Measurements from ENCODE around the gene ZBTB43.

The ZBTB43 gene

DNA sequence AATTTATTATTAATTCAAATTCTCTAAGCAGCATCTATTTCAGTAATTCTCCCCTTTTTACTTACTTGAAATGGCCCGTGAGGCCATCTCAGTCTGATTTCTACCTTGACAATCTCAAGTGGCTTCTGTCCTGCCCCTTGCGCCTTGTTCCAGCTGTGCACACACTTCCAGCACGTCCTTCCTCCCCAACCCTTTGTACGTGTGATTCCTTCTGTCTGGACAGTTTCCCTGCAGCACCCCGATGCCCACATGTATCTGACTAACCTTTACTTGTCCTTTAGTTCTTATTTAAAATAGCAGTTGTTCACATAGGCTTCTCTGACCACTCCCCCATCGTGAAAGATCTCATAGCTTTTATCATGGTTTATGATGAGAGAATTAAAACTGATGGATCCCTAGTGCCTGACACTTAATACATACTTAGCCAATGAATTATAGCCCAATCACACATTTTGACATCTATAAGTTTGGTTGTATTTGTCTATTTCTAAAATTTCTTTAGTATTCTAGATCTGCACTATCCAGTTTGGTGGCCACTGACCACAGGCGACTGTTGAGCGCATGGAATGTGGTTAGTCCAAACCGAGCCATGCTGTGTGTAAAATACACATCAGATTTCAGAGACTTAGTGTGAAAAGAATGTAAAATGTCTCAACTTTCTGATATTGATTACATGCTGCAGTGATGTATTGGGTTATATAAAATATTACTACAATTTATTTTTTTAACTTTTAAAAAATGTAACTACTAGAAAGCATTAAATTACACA is 69.9 kb downstream of the ZBTB43 start:
- DNase-seq (ENCODE audit: low spot score): no peak
- TF ChIP-seq, protein P1, sequence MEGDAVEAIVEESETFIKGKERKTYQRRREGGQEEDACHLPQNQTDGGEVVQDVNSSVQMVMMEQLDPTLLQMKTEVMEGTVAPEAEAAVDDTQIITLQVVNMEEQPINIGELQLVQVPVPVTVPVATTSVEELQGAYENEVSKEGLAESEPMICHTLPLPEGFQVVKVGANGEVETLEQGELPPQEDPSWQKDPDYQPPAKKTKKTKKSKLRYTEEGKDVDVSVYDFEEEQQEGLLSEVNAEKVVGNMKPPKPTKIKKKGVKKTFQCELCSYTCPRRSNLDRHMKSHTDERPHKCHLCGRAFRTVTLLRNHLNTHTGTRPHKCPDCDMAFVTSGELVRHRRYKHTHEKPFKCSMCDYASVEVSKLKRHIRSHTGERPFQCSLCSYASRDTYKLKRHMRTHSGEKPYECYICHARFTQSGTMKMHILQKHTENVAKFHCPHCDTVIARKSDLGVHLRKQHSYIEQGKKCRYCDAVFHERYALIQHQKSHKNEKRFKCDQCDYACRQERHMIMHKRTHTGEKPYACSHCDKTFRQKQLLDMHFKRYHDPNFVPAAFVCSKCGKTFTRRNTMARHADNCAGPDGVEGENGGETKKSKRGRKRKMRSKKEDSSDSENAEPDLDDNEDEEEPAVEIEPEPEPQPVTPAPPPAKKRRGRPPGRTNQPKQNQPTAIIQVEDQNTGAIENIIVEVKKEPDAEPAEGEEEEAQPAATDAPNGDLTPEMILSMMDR (IDR thresholded peaks at IDR 0.05; ENCODE audit: extremely low read depth, missing control alignments): no peak

- TF ChIP-seq, protein P1 (IDR thresholded peaks at IDR 0.05; ENCODE audit: extremely low read depth, missing control alignments): no peak
Observed at GRCh38 chr9:126875756-126876510, 71.1 kb downstream of the ZBTB43 start.

GRCh38 chr9:126876531-126876930 is 71.7 kb downstream of the ZBTB43 start:
- DNase-seq (ENCODE audit: low spot score): no peak
- TF ChIP-seq, protein P1 (IDR thresholded peaks at IDR 0.05; ENCODE audit: extremely low read depth, missing control alignments): no peak

More at GRCh38 chr9:126875756-126876510, 71.1 kb downstream of the ZBTB43 start:
- no peak for DNase-seq (ENCODE audit: low spot score)

DNA sequence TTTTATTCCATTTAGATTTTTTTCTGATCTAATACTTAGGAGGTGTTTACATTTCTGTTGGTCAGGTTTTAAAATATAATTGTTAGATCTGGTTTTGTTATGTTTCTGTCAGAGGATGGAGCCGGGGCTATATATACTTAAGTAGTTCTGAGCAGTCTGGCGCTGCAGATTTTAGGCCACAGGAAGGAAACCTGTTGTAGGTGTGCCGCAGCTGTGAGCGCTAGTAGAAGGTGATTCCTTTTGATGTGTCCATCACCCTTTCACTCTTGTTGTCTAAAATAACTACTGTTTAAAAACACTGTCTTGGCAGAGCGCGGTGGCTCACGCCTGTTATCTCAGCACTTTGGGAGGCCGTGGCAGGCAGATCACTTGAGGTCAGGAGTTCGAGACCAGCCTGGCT is 72.6 kb downstream of the ZBTB43 start:
- TF ChIP-seq, protein P1 (IDR thresholded peaks at IDR 0.05; ENCODE audit: extremely low read depth, missing control alignments): no peak

DNA sequence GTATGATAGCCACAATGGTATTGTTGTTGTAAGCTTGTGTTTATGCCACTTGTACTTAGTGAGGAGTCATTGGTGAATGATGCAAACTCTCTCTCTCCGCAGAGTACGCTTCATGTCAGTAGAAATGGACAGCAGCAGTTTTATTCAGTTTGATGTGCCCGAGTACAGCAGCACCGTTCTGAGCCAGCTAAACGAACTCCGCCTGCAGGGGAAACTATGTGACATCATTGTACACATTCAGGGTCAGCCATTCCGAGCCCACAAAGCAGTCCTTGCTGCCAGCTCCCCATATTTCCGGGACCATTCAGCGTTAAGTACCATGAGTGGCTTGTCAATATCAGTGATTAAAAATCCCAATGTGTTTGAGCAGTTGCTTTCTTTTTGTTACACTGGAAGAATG is 74.4 kb downstream of the ZBTB43 start:
- TF ChIP-seq, protein P1 (IDR thresholded peaks at IDR 0.05; ENCODE audit: extremely low read depth, missing control alignments): no peak
- no peak for DNase-seq (ENCODE audit: low spot score)

More for the DNA sequence above, 72.6 kb downstream of the ZBTB43 start:
- DNase-seq (ENCODE audit: low spot score): no peak

DNA sequence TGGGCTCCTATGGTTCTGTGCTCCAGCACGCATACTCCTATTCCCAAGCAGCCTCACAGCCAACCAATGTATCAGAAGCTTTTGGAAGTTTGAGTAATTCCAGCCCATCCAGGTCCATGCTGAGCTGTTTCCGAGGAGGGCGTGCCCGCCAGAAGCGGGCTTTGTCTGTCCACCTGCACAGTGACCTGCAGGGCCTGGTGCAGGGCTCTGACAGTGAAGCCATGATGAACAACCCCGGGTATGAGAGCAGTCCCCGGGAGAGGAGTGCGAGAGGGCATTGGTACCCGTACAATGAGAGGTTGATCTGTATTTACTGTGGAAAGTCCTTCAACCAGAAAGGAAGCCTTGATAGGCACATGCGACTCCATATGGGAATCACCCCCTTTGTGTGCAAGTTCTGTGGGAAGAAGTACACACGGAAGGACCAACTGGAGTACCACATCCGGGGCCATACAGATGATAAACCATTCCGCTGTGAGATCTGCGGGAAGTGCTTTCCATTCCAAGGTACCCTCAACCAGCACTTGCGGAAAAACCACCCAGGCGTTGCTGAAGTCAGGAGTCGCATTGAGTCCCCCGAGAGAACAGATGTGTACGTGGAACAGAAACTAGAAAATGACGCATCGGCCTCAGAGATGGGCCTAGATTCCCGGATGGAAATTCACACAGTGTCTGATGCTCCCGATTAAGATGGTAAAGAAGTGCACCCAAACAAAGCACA is 75.5 kb downstream of the ZBTB43 start:
- DNase-seq (ENCODE audit: low spot score): no peak
- TF ChIP-seq, protein P1 (IDR thresholded peaks at IDR 0.05; ENCODE audit: extremely low read depth, missing control alignments): no peak
